Central memory CD8-positive, alpha-beta T cell (primary cell): ENCODE results near the gene NAP1L2.
A peak's percentile ranks its signal among the peaks of the same experiment; 100 is the strongest.
"Not testable (repeated sequence)": the region's sequence is repeated elsewhere in the genome, so short reads cannot be mapped to it uniquely, and the experiment has no call there.

Source experiments
- ATAC-seq: fragments of 150-1000 bp; cut with Tn5 transposase; replicated peaks from 2 replicates; pipeline ENCODE4 v1.10.0; 2022; ENCODE audit warnings: mild to moderate bottlenecking, moderate FRiP score, moderate number of reproducible peaks; ENCODE audit not compliant: poor library complexity, severe bottlenecking; ENCODE audit errors: extremely low read depth
- DNase-seq, 2 donors: peaks; one replicate each; pipeline ENCODE4 v3.0.0; 2021; ENCODE audit warnings: low spot score in 2 of 2
- H3K27ac Mint-ChIP-seq: one replicate; pipeline ENCODE4 v1.8.0; 2022; ENCODE audit warnings: low read depth, mild to moderate bottlenecking, moderate library complexity, mixed read lengths
- H3K27me3 Mint-ChIP-seq: one replicate; pipeline ENCODE4 v1.8.0; 2022; ENCODE audit warnings: mixed read lengths
- H3K36me3 Mint-ChIP-seq: one replicate; pipeline ENCODE4 v1.8.0; 2022; ENCODE audit warnings: mild to moderate bottlenecking, moderate library complexity, mixed read lengths; ENCODE audit not compliant: insufficient read depth
- H3K4me1 Mint-ChIP-seq: one replicate; pipeline ENCODE4 v1.8.0; 2022; ENCODE audit warnings: mixed read lengths
- H3K4me3 Mint-ChIP-seq: one replicate; pipeline ENCODE4 v1.8.0; 2022; ENCODE audit warnings: mild to moderate bottlenecking, moderate library complexity, mixed read lengths
- H3K9me3 Mint-ChIP-seq: one replicate; pipeline ENCODE4 v1.8.0; 2022; ENCODE audit warnings: mixed read lengths

NAP1L2 gene, protein sequence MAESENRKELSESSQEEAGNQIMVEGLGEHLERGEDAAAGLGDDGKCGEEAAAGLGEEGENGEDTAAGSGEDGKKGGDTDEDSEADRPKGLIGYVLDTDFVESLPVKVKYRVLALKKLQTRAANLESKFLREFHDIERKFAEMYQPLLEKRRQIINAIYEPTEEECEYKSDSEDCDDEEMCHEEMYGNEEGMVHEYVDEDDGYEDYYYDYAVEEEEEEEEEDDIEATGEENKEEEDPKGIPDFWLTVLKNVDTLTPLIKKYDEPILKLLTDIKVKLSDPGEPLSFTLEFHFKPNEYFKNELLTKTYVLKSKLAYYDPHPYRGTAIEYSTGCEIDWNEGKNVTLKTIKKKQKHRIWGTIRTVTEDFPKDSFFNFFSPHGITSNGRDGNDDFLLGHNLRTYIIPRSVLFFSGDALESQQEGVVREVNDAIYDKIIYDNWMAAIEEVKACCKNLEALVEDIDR

DNA sequence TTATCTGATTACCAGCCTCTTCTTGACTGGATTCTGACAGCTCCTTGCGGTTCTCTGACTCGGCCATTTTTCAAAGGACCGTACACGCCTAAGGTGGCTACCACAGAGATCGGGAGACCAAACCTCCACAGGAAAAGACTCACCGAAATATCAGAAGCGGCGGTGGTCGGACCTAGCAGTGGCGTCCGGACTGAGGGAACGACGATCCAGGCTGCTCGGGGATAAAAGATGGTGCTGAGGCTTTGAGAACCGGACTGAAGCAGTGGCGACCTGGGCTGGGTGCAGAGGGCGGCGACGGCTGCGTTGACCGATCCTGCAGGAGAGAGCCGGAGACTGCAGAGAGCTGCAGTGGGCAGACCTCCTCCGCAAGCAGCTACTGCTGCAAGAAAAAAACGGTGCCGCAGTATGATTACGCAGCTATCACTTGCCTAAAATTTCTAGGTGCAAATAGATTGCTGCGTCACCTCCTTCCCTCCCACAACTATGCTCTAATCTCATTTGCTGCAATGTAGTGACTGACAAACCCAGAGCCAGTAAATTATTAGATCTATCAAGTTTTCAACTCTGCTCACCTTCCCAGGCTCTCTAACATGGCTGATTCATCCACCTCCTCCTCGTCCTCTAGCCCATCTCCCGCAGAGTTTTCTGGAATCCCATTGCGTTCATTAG, at the start of gene NAP1L2:
TSS of gene NAP1L2 (minus strand) at position 426 of the 669 bp plus-strand sequence. CDS start at position 67, 359 bp downstream.
- Mint-ChIP-seq H3K36me3 (no peaks in the 10 kb centered on the region), H3K27ac (peak within 1 kb of the TSS; percentile 85), H3K27me3 (no peaks in the 10 kb centered on the region), H3K4me3 (peak within 1 kb of the TSS; percentile 83), H3K9me3 (no peaks in the 10 kb centered on the region), H3K4me1 (peaks cover 6% of the 10 kb centered on the region)
- DNase-seq = peak in 1 of 2 donors; percentile 12
- peak; percentile 86 for ATAC-seq

DNA sequence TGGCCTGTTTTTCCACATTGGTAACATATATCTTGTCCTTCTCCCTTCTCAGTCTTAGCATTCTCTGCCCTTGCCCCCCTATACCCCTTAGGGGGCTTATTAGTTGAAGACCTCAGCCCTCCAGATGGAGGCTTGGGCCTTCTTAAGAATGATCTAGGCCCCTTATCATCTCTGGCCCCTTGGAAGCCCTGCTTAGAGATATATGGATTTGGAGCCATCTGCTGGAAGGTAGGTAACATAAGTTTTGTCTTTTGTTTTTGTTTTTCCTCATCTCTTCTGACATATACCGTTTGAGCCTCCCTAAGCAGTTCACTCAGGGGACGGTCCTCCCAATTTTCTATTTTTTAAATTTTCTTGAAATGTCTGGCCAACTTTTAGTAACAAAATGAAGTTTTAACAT, 48.3 kb upstream of the NAP1L2 start:
- DNase-seq (no peak), ATAC-seq (no peak)
- Mint-ChIP-seq H3K36me3 (no peaks in the 10 kb centered on the region), H3K27ac (no peak overlapping the region), H3K27me3 (no peaks in the 10 kb centered on the region), H3K9me3 (no peaks in the 10 kb centered on the region), H3K4me3 (no peak overlapping the region), H3K4me1 (no peaks in the 10 kb centered on the region)

DNA sequence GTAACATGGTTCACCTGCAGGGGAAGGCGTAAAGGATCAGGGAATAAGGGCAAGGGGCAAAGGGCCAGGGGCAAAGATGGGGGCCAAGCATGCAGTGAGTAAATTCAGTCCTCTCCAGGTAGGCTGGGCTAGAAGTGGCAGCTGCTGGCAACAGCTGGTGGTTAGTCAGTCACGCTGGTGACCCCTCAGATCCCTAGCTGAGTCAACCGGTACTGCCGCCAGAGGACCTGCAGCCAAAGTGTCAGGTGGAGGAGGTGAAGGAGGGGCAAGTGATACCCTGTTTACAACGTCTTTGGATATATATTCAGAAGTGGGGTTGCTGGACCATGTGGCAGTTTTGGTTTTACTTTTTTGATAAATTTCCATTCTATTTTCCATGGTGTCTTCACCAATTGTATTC, 24.6 kb upstream of the NAP1L2 start:
- no peaks in the 10 kb centered on the region for H3K27me3 Mint-ChIP-seq
- DNase-seq (no peak), ATAC-seq (no peak)
- no peak overlapping the region for H3K4me3 Mint-ChIP-seq
- no peak overlapping the region for H3K27ac Mint-ChIP-seq
- no peaks in the 10 kb centered on the region for H3K4me1 Mint-ChIP-seq
- H3K9me3 Mint-ChIP-seq = no peaks in the 10 kb centered on the region
- no peaks in the 10 kb centered on the region for H3K36me3 Mint-ChIP-seq

DNA sequence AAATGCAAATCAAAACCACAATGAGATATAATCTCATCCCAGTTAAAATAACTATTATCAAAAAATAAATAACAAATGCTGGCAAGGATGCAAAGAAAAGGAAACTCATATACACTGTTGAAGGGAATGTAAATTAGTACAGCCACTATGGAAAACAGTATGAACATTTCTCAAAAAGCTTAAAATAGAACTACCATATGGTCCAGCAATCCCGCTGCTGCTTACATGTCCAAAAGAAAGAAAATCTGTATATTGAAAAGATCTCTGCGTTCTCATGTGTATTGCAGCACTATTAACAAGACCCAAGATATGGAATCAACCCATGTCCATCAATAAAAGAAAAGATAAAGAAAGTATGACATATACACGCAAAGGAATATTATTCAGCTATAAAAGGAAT, 3.0 kb upstream of the NAP1L2 start:
- Mint-ChIP-seq H3K27me3 (no peaks in the 10 kb centered on the region), H3K36me3 (no peaks in the 10 kb centered on the region), H3K4me1 (peaks cover 6% of the 10 kb centered on the region), H3K9me3 (no peaks in the 10 kb centered on the region), H3K27ac (no peak overlapping the region), H3K4me3 (no peak overlapping the region)
- ATAC-seq (no peak), DNase-seq (no peak)

DNA sequence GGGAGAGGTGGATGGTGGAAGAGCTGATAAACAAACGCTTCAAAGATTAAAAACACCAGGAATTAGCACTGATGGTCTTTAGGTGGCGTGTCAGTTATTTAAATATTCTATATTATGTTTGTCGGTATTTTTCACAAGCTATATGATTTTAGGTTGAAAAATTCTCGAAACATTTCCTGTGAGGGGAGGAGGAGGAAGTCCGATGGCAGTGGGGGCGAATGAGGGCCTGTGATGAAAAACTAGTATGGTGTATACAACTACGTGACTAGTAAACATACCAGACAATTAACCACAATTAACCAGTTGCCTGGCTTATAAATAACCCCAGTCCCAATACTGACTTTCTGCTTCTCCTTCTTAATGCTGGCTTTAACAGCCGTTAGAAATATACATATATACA, 595 bp upstream of the NAP1L2 start:
- Mint-ChIP-seq H3K27me3 (no peaks in the 10 kb centered on the region), H3K36me3 (no peaks in the 10 kb centered on the region), H3K4me1 (peaks cover 6% of the 10 kb centered on the region), H3K27ac (peak overlapping the region; percentile 85), H3K4me3 (peak overlapping the region; percentile 83), H3K9me3 (no peaks in the 10 kb centered on the region)
- ATAC-seq = peak; percentile 47
- no peak for DNase-seq

DNA sequence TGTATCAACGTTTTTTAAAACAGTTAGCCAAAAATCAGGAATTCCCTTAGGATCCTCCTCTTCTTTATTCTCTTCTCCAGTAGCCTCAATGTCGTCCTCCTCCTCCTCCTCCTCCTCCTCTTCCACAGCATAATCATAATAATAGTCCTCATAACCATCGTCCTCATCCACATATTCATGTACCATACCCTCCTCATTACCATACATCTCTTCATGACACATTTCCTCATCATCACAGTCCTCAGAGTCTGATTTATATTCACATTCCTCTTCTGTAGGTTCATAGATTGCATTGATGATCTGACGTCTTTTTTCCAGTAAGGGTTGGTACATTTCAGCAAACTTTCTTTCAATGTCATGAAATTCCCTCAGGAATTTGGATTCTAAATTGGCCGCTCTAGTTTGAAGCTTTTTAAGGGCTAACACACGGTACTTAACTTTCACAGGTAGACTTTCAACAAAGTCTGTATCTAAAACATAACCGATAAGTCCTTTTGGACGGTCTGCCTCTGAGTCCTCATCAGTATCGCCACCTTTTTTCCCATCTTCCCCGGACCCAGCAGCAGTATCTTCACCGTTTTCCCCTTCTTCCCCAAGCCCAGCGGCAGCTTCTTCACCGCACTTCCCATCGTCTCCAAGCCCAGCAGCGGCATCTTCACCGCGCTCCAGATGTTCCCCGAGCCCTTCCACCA, 771 bp downstream of the NAP1L2 start:
- Mint-ChIP-seq H3K9me3 (no peaks in the 10 kb centered on the region), H3K4me3 (peak overlapping the region; percentile 83), H3K4me1 (peaks cover 6% of the 10 kb centered on the region), H3K36me3 (no peaks in the 10 kb centered on the region), H3K27me3 (no peaks in the 10 kb centered on the region), H3K27ac (peak overlapping the region; percentile 85)
- ATAC-seq = no peak
- no peak for DNase-seq

DNA sequence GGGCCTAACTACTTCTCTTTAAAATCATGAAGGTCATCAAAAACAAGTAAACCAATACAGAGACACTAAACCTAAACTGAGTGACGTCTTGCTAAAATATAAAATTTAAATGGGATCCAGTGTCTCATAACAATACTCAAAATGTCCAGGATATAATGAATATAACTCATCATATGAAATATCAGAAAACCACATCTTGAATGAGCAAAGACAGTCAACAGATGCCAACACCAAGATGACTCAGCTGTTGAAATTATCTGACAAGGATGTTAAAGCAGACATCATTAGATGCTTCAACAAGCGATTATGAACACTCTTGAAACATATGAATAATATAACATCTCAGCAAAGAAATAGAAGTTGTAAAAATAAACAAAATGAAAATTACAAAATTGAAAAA, 8.3 kb downstream of the NAP1L2 start:
- H3K9me3 Mint-ChIP-seq = no peaks in the 10 kb centered on the region

DNA sequence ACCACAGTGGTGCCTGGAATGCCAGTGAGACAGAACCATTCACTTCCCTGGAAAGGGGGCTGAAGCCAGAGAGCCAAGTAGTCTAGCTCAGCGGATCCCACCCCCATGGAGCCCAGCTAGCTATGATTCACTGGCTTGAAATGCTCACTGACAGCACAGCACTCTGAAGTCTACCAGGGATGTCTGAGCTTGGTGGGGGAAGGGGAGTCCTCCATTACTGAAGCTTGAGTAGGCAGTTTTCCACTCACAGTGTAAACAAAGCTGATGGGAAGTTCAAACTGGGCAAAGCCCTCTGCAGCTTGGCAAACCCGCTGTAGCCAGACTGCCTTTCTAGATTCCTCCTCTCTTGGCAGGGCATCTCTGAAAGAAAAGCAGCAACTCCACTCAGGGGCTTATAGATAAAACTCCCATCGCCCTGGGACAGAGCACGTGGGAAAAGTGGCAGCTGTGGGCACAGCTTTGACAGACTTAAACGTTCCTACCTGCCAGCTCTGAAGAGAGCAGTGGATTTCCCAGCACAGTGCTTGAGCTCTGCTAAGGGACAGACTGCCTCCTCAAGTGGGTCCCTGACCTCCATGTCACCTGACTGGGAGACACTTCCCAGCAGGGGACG, 32.0 kb downstream of the NAP1L2 start:
- Mint-ChIP-seq H3K36me3 (no peaks in the 10 kb centered on the region), H3K4me1 (no peaks in the 10 kb centered on the region), H3K27me3 (peaks cover 2% of the 10 kb centered on the region), H3K4me3 (no peak overlapping the region), H3K9me3 (peaks cover 7% of the 10 kb centered on the region), H3K27ac (no peak overlapping the region)
- no peak for DNase-seq
- no peak for ATAC-seq

More for the DNA sequence above, 8.3 kb downstream of the NAP1L2 start:
- no peak for DNase-seq
- Mint-ChIP-seq H3K36me3 (no peaks in the 10 kb centered on the region), H3K27me3 (no peaks in the 10 kb centered on the region), H3K4me1 (no peaks in the 10 kb centered on the region), H3K4me3 (no peak overlapping the region), H3K27ac (no peak overlapping the region)
- ATAC-seq = no peak

DNA sequence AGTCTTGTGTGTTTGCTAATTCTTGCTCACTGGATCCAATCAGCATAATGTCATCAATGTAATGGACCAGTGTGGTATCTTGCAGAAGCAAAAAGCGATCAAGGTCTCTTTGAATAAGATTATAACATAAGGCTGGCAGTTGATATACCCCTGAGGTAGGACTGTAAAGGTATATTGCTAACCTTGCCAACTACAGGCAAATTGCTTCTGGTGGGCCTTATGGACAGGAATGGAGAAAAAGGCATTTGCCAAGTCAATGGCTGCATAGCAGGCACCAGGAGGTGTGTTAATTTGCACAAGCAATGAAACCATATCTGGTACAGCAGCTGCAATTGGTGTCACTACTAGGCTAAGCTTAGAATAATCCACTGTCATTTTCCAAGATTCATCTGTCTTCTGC, 45.7 kb downstream of the NAP1L2 start:
- H3K27ac Mint-ChIP-seq, H3K9me3 Mint-ChIP-seq, ATAC-seq, H3K36me3 Mint-ChIP-seq, DNase-seq, H3K27me3 Mint-ChIP-seq, H3K4me1 Mint-ChIP-seq, H3K4me3 Mint-ChIP-seq: not testable (repeated sequence)
